HG03521 (cell line): Measurements from ENCODE around the gene CHST5.

Source experiments
- ATAC-seq: cut with Tn5 transposase; IDR thresholded peaks from one replicate; pipeline ENCODE4 v1.9.1; 2021; ENCODE audit warnings: mild to moderate bottlenecking, moderate library complexity; ENCODE audit not compliant: unreplicated experiment

Gene CHST5

DNA sequence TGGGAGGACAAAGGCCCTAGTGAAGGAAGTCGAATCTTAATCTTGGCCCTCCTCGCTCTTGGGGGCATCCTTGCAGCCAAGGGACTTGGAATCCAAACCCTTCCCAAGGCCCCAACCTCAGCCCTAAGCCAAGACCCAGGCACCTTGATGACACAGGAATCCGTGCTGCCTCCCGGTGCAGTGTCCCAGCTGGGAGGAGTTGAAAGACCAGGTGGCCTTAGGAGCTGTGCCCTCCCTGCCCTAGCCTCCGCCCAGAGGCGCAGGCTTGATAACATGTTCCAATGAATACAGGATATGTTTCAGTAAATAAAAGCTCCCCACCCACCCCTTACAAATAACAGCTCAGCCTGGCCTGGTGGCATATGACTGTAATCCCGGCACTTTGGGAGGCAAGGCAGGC is at the start of gene CHST5:
CHST5 (minus strand) TSS at position 208 of the 400 bp plus-strand sequence. CDS start 5,724 bp downstream, outside the sequence.
- no peak for ATAC-seq

DNA sequence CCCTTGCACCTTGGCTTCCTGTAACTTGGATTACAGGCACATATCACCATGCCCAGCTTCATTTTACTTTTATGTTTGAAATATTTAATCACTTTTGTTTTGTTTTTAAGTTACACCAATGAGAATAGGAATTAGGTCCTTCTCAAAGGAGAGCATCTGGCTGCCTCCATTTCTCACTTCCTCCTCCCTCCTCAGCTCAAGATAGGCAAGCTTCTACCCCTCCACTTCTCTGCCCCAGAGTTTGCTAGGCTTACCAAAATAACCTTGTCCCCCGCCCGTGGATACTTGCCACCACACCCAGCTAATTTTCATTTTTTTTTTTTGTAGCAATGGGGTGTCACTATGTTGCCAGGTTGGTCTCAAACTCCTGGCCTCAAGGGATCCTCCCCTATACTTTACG is 48.2 kb upstream of the CHST5 start:
- peak; percentile 60 for ATAC-seq

DNA sequence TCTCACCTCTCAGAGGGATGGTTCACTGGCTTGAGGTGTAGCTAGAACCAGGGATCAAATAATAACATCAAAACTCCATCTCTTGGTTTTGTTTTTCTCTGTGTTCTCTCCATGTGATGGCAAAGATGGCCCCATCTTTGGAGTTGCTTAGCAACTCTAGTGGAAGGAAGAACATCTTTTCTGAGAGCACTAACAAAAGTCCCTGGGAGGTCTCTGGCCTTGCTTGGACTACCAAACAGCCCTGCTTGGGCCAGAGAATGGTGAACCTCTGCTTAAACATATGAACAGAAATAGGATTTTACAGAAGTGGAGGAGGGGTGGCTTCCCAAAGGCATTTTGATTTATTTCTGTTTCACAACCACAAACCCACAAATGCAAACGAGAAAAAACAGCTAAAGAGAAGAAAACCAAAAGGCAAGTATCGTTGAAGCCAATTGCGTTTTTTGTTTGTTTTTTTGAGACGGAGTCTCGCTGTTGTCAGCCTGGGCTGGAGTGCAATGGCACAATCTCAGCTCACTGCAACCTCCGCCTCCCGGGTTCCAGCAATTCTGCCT is 43.5 kb upstream of the CHST5 start:
- no peak for ATAC-seq

DNA sequence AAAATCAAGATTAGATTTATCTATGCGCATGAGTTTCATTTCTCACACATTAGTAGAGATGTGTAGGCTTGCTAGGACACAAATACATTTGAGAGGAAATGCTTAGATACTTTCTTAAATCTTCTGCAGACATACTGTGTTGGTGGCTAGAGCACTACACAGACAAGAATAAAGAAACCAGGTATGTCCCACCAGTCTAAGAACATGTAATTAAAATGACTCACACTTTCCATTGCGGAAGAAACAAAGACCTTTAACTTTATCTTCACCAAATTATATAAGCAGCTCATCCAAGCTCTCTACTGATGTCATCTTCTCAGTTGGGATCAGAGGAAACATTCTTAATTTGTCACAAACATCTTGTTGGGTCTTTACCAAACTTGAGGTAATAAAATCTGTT is 42.8 kb upstream of the CHST5 start:
- no peak for ATAC-seq

DNA sequence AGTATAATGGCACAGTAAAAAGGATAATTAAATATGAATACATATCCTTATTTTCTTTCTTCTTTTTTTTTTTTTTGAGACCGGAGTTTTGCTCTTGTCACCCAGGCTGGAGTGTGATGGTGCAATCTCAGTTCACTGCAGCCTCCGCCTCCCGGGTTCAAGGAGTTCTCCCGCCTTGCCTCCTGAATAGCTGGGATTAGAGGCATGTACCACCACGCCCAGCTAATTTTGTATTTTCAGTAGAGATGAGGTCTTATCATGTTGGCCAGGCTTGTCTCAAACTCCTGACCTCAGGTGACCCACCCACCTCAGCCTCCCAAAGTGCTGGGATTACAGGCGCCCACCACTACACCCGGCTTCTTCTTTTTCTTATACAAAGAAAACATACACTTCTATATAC is 42.3 kb upstream of the CHST5 start:
- no peak for ATAC-seq

DNA sequence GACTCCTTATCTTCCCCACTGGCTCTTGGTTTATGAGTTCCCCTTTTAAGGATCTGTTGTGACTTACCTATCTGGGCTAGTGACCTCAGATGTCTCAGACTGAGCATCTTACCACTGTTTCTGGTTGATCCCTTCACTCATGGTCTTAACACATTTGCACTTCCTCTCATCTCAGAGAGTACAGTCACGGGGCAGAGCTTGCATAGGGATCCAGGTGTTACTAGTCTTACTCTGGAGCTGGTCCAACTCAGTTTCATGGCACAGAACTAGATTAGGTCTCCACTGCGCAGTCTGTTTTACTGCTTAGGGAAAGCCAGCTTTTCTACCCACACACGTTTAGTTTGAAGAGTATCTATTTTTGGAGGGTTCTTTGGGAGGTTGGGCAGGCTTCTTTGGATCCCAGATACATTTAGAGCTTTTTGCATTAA is 40.5 kb upstream of the CHST5 start:
- ATAC-seq: no peak

DNA sequence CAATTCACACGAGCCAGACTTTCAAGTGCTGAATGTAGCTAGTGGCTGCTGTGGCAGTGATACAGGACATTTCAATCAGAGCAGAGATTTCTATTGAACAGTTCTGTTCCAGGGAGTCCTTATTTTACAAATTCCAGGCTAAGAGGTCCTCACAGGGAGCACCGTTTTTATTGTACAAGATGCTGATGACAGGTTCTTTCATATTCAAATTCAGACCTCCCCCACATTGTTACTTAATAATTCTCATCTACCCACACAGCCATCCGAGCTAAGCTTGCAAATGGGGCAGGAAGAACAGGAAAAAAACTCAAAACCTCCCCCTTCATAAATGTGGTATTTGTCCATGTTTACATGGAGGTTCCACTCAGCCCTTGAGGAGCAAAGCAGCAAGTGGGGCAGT is 40.0 kb upstream of the CHST5 start:
- ATAC-seq: no peak

DNA sequence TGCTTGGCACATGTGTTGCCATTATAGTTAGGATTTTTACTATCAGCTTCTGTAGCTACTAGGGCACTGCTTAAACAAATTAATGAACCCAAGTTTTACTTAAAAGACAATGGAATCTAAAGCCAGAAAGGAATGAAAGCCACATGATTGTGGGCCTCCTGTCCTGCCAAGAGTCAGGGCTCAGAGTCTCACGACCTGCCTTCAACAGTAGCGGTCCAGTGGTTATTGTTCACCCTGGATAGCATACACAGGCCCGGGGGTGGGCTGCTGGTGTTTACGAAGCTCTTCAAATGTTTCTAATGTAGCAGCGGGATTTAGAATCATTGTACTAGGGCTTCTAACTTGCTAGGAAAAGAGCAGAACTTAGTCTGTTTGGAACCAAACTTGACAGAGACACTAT is 38.0 kb upstream of the CHST5 start:
- no peak for ATAC-seq

DNA sequence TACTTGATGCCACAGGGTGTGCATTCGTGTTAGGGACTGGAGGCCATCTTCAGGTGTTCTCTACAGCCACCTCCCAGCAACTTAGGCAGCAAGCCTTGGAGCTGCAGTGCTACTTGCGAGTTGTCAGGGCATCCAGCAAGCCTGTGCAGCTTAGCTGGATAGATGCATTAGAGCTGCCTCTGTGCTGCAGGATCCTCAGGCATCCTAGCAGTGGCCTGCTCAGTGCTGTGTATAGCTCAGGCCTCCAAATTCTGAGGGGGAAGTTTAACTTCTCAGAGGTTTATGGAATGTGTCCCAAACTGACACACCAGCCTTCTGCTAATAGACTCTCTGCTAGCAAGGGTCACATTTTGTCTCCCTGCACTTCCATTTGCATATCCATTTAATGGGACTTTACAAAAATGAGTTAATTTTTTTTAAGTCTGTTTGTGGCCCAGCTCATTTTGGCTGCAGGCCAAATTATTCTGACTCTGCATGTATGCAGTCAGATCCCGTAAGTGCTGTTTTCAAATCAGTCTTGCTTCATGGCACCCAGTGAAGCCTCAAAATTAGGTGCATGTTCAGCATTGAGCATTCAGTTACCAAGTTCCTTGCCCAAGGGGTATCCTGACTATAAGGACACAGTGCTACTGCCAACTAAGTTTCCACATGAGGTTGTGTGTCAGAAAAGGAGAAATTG is 37.1 kb upstream of the CHST5 start:
- no peak for ATAC-seq

DNA sequence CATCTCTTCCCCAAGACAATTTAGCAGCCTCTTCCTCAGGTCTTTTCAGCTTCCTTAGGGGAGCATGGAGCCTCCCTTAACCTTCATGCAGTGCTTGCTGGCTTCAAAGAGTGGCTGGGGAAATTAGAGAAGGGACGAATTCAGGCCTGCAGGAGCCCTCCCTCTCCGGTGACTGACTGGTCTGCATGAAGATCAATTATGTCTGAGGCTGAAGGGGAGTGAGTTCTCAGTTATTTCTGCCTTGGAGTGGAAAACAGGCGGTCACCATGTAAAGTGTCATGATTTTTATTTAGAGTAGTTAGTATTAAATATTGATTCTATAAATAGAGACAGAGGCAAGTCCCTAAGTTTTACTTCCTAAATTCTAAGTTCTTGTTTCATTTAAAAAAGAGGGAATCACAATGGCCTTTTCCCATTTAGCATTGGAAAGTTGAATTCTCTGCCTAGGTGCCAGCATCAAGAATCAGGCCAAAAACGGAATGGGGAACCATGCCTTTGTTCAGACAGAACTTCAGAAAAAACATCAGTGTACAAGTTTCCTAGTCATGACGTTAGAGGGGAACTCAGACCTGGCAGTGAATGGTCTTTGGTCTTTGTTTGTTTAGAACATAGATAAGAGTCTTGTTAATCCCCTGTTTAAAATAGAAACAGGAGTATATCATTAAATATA is 34.6 kb upstream of the CHST5 start:
- ATAC-seq: no peak

DNA sequence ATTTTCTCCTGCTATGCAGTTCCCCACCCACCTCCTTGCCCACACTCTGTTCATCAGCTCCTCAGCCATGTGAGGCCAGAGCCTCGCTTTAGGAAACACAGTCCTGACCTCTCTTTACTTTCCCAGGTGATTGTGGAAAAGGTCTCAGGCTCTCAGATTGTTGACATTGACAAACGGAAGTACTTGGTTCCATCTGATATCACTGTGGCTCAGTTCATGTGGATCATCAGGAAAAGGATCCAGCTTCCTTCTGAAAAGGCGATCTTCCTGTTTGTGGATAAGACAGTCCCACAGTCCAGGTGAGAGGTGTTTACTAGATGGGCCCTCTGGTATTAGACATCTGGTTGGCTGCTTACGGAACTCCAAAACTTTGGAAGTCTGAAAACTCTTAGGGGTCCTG is 32.0 kb upstream of the CHST5 start:
- no peak for ATAC-seq

DNA sequence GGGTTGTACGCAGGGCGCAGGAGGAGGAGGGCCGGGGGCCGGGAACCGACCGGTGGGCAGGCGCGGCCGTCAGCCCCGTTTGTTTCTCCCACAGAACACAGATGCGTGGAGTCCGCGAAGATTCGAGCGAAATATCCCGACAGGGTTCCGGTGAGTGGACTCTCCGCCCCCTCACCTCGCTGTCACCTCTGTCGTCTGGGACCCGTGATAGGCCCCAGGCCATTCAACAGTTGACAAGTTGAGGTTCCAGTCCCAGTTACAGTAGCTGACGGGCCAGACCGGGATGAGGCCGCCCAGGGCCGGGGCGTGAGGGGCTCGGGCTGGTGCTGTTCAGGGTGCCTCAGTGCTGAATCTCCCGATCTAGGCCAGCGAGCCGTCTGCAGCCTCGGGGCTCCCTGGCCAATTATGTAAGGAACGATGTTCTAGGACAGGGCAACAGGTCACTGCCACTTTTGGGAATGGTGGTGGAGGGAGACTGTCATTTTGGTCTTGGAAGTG is 30.9 kb upstream of the CHST5 start:
- no peak for ATAC-seq

DNA sequence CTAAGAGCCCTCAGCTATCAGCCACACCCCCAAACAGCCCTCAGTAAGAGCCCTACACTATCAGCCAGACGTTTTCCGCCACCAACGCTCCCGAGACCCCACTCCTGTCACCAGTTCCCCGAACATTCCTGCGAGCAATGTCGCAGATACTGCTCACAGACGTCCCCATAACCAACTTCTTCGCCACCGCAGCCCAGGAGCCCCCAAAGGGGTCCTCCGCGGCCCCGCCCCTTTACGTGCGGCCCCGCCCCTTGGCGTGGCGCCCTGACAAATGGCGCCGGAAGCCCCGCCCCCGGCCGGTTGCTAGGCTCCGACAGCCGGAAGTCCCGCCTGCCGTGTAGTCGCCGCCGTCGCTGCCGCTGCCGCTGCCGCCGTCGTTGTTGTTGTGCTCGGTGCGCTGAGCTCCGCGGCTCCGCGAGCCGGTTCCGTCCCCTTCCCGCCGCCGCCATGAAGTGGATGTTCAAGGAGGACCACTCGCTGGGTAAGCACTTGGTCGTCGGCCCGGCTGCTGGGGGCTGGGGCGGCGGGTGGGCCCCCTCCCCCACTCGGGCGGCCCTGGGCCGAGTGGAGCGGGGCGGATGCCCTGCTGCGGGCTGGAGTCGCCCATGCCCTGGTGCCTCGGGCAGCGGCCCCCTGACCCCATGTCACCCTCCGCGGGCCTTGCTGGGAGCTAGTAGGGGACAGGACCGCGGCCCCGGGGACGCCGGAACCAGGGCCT is 30.3 kb upstream of the CHST5 start, which contains the start of gene GABARAPL2:
GABARAPL2 (plus strand) TSS at position 340 of the 718 bp plus-strand sequence; CDS start at position 448, 108 bp downstream.
- peak; percentile 72 for ATAC-seq

DNA sequence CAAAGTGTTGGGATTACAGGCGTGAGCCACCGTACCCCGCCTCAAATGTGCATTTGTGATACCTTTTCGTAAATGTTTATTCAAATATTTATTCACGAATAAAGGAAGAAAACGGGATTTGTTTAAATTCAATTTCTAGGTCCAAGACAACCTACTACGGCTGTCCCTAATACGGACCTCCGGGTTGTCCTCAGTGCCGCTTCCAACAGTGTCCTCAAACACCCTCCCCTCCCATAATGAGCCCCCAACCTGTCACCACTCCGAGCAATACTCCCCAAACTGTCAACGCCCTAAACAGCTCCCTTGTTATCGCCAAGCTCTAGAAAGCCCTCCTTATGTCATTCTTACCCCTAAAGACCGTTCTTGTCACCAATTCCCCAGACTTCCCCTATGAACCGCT is 29.7 kb upstream of the CHST5 start:
- peak; percentile 5 for ATAC-seq

DNA sequence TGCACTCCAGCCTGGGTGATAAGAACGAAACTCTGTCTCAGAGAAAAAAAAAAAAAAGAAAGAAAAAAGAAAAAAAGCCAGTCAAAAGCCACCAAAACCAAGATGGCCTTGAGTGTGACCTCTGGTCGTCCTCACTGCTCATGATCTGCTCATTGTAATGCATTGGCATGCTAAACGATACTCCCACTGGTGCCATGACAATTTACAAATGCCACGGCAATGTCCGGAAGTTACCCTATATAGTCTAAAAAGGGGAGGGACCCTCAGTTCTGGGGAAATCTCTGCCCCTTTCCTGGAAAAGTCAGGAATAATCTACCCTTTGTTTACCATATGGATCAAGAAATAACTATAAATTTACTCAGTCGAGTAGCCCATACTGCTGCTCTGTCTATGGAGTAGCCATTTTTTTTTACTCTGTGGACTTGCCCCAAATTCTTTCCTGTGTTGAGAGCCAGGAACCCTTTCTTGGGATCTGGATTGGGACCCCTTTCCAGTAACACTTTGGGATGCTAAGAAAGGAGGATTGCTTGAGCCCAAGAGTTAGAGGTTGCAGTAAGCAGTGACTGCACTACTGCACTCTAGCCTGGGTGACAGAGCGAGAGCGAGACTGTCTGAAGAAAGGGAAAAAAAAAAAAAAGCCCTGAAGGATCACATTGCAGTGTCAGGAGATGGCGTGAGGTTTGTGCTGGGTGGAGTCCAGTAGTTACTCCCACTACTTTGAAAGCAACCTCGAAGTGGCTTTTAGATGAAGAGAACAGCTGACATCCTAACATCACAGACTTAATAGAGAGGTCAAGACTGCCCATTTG is 23.9 kb upstream of the CHST5 start:
- ATAC-seq: no peak

DNA sequence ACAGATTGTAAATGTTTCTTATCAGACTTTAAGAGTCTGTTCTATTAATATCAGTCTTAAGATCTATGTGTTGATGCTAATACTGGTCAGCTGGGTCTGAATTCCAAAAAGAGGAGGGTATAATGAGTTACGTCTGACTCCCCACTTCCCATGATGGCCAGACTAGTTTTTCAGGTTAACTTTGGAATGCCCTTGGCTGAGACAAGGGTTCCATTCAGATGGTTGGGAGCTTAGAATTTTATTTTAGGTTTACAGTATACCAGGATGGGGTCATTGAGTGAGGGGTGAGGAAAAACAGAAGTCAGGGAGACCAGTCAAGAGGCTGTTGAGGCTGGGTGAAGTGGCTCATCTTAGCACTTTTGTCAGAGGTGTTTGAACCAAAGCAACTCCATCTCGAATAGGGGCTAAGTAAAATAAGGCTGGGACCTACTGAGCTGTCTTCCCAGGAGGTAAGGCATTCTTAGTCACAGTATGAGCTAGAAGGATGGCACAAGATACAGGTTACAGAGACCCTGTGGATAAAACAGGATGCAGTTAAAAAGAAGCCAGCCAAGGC is 23.0 kb upstream of the CHST5 start:
- no peak for ATAC-seq

DNA sequence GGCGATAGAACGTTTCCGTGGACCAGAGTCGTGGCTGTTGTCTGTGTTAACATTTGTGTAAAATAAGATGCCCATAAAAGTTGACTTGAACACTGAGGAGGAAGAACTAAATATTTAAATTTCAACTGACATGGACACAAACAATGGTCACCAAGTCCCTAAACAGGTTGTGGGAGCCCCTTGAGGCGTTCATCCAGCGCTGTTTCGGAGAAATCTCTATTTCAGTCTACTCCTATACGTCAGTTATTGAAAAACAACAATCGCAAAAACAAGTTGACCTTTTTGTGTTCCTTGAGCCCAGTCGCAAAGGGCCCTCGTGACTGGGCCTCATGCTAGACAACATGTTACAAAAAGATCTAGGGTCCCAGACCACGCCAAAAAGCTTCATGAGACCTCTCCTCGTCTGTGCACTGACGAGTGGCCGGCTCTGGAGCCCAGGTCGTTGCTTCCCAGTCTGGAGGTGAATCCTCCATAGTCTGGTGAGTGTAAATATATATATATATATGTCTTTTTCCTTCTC is 20.6 kb upstream of the CHST5 start:
- no peak for ATAC-seq

DNA sequence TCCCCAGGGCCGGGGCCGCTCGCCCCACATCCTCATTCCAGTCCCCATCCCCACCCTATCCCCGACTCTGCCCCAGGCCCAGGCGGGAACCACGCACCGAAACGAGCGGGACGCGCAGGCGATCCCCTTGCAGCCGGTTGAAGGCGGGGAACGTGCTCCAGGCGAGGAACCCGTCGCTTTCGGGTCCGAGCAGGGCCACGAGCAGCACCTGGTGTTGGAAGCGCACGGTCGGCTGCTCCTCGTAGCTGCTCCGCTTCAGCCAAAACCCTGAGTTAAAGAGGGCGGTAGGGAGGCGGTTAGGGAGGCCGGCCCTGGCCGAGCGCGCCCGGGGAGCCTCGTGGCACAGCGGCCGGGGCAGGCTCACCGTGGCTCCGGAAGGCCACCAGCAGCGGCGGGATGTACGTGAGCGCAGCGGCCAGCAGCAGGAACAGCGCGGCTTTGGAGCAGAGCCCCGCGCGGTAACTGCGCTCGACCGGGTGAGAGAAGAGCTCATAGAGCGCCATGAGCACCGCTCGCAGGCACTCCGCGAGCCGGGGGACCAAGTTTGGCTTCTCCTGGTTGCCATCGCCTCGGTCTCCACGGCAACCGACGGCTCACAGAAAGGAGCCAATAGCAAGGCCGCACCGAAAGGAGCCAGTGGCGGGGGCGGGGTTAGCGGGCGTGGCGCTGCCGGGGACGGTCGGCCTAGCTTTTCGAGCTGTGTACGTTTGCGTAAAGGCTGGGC is 20.0 kb upstream of the CHST5 start, which contains the start of gene TMEM231:
TMEM231 (minus strand) TSS at position 546 of the 724 bp plus-strand sequence; CDS start at position 503, 43 bp downstream.
- peak; percentile 96 for ATAC-seq

DNA sequence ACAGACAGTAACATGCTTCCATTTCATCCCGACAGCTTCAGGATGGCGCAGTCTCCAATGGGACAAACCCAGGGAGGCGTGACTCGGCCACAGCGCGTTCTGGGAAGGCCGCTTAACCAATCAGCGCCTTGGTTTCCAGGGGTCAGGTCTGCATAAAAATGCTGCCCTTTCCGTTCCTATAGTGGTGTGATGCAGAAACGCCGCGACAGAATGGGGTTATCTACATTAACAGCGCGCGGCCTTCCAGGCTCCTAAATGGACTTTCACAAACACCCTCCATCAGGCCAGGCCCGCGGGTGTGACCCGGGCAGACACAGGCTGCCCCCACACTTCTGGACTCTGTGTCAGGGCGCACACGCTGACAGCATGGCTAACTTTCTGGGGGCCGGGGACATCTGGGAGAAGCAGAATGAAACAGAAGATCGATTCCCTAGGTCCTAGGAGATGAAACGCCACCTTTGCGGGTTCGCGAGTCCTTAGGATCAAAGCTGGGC is 19.4 kb upstream of the CHST5 start:
- ATAC-seq: no peak
